ENCODE results near the gene PKD1.

GRCh38 chr16:2154533-2155090 lies 18.9 kb upstream of the PKD1 start:
- no peak for TF ChIP-seq CTCF (IDR thresholded peaks at IDR 0.05; ENCODE audit: poor library complexity)
- no peak for TF ChIP-seq EZH2 (IDR thresholded peaks at IDR 0.05; ENCODE audit: borderline replicate concordance)
- no peak for TF ChIP-seq EZH2phosphoT487 (IDR thresholded peaks at IDR 0.05; ENCODE audit: low read depth, severe bottlenecking, unreplicated experiment)
